Activated CD8-positive, alpha-beta T cell treated with anti-CD3 and anti-CD28 coated beads for 36 hours (primary cell): Measurements from ENCODE around the gene HYI. TPM values are rescaled to one million over a fixed set of nuclear protein-coding genes. Genes with fewer than 3 reads are reported as not detected.
A peak's percentile ranks its signal among the peaks of the same experiment; 100 is the strongest.

Source experiments
- ATAC-seq: fragments of 200-7000 bp; cut with Tn5 transposase; one replicate; pipeline ENCODE4 v1.10.0; 2021; ENCODE audit warnings: mild to moderate bottlenecking, moderate library complexity
- CTCF ChIA-PET: fragments of 350-600 bp; sonication (Branson Sonifier 250); formaldehyde crosslinking; loops from one replicate; lab custom pipeline; 2021; ENCODE audit warnings: antibody characterized with exemption; lab: Charles Lee
- POLR2A ChIA-PET: fragments of 350-600 bp; sonication (Branson Sonifier 250); formaldehyde crosslinking; loops from one replicate; lab custom pipeline; 2021; ENCODE audit warnings: antibody characterized with exemption; lab: Charles Lee
- DNase-seq: peaks from one replicate; pipeline ENCODE4 v3.0.0-alpha.2; 2020
- H3K27ac Mint-ChIP-seq: one replicate; pipeline ENCODE4 v1.8.0; 2021; ENCODE audit warnings: mild to moderate bottlenecking, mixed read lengths
- H3K27me3 Mint-ChIP-seq: one replicate; pipeline ENCODE4 v1.8.0; 2021; ENCODE audit warnings: mixed read lengths
- H3K36me3 Mint-ChIP-seq: one replicate; pipeline ENCODE4 v1.8.0; 2021; ENCODE audit warnings: low read depth, mixed read lengths
- H3K4me1 Mint-ChIP-seq: one replicate; pipeline ENCODE4 v1.8.0; 2021; ENCODE audit warnings: low read depth, mixed read lengths
- H3K4me3 Mint-ChIP-seq: one replicate; pipeline ENCODE4 v1.8.0; 2021; ENCODE audit warnings: mild to moderate bottlenecking, moderate library complexity, mixed read lengths
- H3K9me3 Mint-ChIP-seq: one replicate; pipeline ENCODE4 v1.8.0; 2021; ENCODE audit warnings: mixed read lengths
- intact Hi-C: fragments of 100-400 bp; cut with micrococcal nuclease; formaldehyde crosslinking; loops from one replicate; pipeline ENCODE4 v1.10.0; 2022
- total RNA-seq, 2 experiments: library from RNA; stranded (reverse); gene quantifications; one replicate each; pipeline ENCODE4 v1.2.3, GENCODE V29; 2021
- TF ChIP-seq, protein P1 (sequence below): fragments of 200-600 bp; IDR thresholded peaks from one replicate; pipeline ENCODE4 v1.8.0; 2022; ENCODE audit warnings: antibody characterized with exemption, mild to moderate bottlenecking

HYI gene
- total RNA-seq, 2 experiments from 2014 or later, result 4.1 to 5.6 TPM

DNA sequence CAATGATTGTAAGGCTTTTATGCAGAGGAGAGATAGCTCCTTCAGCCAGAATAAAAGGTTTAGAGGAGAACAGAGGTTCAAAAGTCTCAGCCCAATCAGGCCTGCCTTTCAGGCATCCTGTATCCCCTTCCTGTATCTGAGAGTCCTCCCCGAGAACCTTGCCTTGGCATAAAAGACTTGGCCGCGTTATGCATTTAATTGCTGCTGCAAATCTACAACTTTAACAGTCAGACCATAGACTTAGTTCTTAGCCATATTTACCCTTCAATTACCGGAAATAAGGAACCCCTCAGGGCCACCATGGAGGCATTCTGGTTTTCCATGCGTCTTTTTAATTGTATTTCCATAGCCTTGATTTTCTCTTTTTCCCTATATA is 18.3 kb upstream of the HYI start:
- Mint-ChIP-seq H3K27me3 (peaks cover 4% of the 10 kb centered on the region), H3K4me3 (no peak overlapping the region), H3K4me1 (no peaks in the 10 kb centered on the region), H3K27ac (no peak overlapping the region), H3K36me3 (no peaks in the 10 kb centered on the region), H3K9me3 (no peaks in the 10 kb centered on the region)
- ChIA-PET POLR2A (no interaction called here), CTCF (no interaction called here)
- intact Hi-C loops, result no loop called here
- ATAC-seq, result no peak
- no peak for DNase-seq
- TF ChIP-seq, protein P1, sequence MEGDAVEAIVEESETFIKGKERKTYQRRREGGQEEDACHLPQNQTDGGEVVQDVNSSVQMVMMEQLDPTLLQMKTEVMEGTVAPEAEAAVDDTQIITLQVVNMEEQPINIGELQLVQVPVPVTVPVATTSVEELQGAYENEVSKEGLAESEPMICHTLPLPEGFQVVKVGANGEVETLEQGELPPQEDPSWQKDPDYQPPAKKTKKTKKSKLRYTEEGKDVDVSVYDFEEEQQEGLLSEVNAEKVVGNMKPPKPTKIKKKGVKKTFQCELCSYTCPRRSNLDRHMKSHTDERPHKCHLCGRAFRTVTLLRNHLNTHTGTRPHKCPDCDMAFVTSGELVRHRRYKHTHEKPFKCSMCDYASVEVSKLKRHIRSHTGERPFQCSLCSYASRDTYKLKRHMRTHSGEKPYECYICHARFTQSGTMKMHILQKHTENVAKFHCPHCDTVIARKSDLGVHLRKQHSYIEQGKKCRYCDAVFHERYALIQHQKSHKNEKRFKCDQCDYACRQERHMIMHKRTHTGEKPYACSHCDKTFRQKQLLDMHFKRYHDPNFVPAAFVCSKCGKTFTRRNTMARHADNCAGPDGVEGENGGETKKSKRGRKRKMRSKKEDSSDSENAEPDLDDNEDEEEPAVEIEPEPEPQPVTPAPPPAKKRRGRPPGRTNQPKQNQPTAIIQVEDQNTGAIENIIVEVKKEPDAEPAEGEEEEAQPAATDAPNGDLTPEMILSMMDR, result no peak

DNA sequence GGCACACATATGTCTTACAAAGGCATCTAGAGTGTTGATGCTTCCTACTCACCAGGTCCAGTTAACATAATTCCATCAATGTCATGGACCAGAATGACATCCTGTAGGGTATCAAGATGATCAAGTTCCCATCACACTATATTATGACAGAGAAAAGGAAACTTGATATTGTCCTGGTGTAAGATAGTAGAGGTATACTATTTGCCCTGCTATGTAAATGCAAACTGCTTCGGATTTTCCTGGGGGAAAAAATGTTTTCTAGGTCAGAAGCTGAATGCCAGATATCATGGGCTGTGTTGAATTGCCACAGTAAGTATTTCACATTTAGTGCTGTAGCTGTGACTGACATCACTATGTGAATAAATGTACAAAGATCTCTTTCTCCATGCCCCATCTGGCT is 16.2 kb upstream of the HYI start:
- DNase-seq (no peak), ATAC-seq (no peak)
- Mint-ChIP-seq H3K27me3 (no peaks in the 10 kb centered on the region), H3K9me3 (no peaks in the 10 kb centered on the region), H3K4me3 (no peak overlapping the region), H3K4me1 (peaks cover 9% of the 10 kb centered on the region), H3K36me3 (no peaks in the 10 kb centered on the region), H3K27ac (no peak overlapping the region)
- intact Hi-C loops, result no loop called here
- ChIA-PET POLR2A (no interaction called here), CTCF (no interaction called here)
- TF ChIP-seq, protein P1, result no peak

DNA sequence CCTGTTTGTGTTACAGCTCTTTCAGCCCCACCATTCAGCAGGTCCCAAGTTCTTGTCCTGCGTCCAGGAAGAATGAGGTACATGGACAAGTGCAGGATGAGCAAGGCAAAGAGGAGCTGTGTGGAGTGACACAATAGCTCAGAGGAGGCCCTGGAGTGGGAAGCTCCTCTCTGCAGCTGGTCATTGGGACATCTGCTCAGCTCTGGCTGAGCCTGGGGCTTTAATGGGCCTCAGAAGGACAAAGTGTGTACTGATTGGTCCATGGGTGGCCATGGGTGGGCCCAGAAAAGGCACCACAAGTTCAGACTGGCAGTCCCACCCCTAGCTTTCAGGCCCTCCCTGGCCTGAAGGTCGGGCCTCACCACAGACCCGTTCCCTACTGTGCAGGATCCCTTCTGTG is 14.7 kb upstream of the HYI start:
- intact Hi-C loops, result no loop called here
- no peaks in the 10 kb centered on the region for H3K9me3 Mint-ChIP-seq
- H3K4me3 Mint-ChIP-seq, result no peak overlapping the region
- CTCF ChIA-PET, result interaction anchor here (1.1 kb wide), 1 partner anchor 10 kb away, joined by 3 read pairs; no protein-coding TSS in a partner anchor
- no peak for DNase-seq
- H3K27ac Mint-ChIP-seq, result no peak overlapping the region
- no peak for ATAC-seq
- TF ChIP-seq, protein P1, result no peak
- H3K36me3 Mint-ChIP-seq, result no peaks in the 10 kb centered on the region
- POLR2A ChIA-PET, result interaction anchor here (0.6 to 1.1 kb wide), 4 partner anchors 13 to 184 kb away, joined by 3 to 5 read pairs (median 3); partner anchors contain the start of gene HYI
- peaks cover 9% of the 10 kb centered on the region for H3K4me1 Mint-ChIP-seq
- no peaks in the 10 kb centered on the region for H3K27me3 Mint-ChIP-seq

DNA sequence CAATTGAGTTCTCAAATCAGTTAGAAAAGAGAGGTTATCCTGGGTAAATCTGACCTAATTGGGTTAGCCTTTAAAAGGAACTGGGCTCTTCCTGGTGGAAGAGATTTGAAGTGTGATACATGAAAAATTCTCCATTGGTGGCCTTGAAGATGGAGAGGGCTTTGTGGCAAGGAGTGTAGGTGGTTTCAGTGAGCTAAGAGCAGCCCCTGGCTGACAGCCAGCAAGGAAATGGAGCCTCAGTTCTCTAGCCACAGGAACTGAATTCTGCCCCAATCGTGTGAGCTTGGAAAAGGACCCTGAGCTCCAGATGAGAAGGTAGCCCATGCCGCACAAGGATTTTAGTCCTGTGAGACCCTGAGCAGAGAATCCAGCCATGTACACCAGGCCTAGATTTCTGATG is 12.7 kb upstream of the HYI start:
- Mint-ChIP-seq H3K4me1 (peaks cover 9% of the 10 kb centered on the region), H3K36me3 (no peaks in the 10 kb centered on the region), H3K27ac (no peak overlapping the region), H3K27me3 (no peaks in the 10 kb centered on the region), H3K9me3 (no peaks in the 10 kb centered on the region), H3K4me3 (no peak overlapping the region)
- intact Hi-C loops, result no loop called here
- ChIA-PET CTCF (no interaction called here), POLR2A (interaction anchor here (0.6 to 0.8 kb wide), 3 partner anchors 12 to 537 kb away, joined by 3 read pairs; partner anchors contain the start of gene HYI)
- DNase-seq (peak; percentile 42), ATAC-seq (no peak)
- TF ChIP-seq, protein P1, result no peak

DNA sequence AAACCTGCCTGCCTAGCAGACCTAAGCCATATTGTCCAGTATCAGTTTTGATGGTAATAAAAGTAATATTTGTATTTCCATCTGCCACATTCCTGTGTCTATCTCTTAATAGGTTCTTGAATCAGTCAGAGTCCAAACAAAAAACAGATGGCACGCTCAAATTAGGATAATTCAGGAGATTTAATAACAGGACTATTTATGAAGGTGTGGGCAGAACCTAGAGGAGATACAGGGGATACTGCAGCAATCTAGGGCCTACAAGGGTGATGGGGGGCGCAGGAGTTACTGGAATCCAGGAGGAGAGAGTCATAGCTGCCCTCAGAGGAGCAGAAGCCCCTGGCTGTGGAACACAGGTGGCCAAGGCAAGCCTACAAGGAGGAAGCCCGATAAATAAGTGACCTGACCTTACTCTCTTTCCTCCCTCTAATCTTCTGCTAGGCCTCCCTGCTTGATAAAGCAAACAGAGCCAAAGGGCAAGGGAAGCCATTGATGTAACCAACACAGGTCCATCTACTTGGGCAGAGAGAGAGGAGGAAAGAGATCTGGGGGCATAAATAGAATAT is 11.9 kb upstream of the HYI start:
- H3K9me3 Mint-ChIP-seq, result peaks cover 1% of the 10 kb centered on the region
- H3K4me3 Mint-ChIP-seq, result no peak overlapping the region
- DNase-seq (no peak), ATAC-seq (no peak)
- intact Hi-C loops, result no loop called here
- CTCF ChIA-PET, result no interaction called here
- H3K27ac Mint-ChIP-seq, result no peak overlapping the region
- H3K4me1 Mint-ChIP-seq, result peaks cover 9% of the 10 kb centered on the region
- H3K27me3 Mint-ChIP-seq, result no peaks in the 10 kb centered on the region
- TF ChIP-seq, protein P1, result no peak
- no peaks in the 10 kb centered on the region for H3K36me3 Mint-ChIP-seq
- POLR2A ChIA-PET, result no interaction called here
